Left renal pelvis (tissue), 4 donors: Measurements from ENCODE around the gene CLCN6. TPM values are rescaled to one million over a fixed set of nuclear protein-coding genes. Genes with fewer than 3 reads are reported as not detected.

Experiments used
- DNase-seq, 4 donors: peaks; one replicate each; pipeline ENCODE4 v3.0.0-alpha.2; 2013; ENCODE audit warnings: low read depth in 4 of 4, low spot score in 3 of 4
- polyA plus RNA-seq, 4 donors: library from polyadenylated mRNA; unstranded; fragments of 120-200 nt; gene quantifications; one replicate each; pipeline ENCODE4 v1.2.1, GENCODE V29; 2013; ENCODE audit not compliant: insufficient read length in 4 of 4

CLCN6 gene
- 10 to 100 TPM; 13.8 to 28.3 (median 18.6) TPM for polyA plus RNA-seq

GRCh38 chr1:11805422-11806306 lies at the start of gene CLCN6, which contains the start of gene MTHFR:
CLCN6 (plus strand) TSS chr1:11806191; CDS start chr1:11806263, 72 bp downstream.
MTHFR (minus strand) TSS chr1:11805964; CDS start chr1:11803116, 2,848 bp downstream.
- DNase-seq = peak; percentile 97 to 98 (median 97)

- no peak for DNase-seq
Observed at GRCh38 chr1:11757047-11757446, 48.9 kb upstream of the CLCN6 start.

- no peak for DNase-seq
Observed at GRCh38 chr1:11759791-11760190, 46.2 kb upstream of the CLCN6 start.

GRCh38 chr1:11761285-11761684 lies 44.7 kb upstream of the CLCN6 start:
- DNase-seq = no peak

GRCh38 chr1:11761988-11762406 lies 44.0 kb upstream of the CLCN6 start, which contains the start of gene C1orf167:
C1orf167 (plus strand) TSS chr1:11762193; CDS start chr1:11764401, 2,208 bp downstream.
- DNase-seq = no peak

GRCh38 chr1:11764115-11764514 lies 41.9 kb upstream of the CLCN6 start:
- no peak for DNase-seq

GRCh38 chr1:11764519-11764918 lies 41.5 kb upstream of the CLCN6 start:
- no peak for DNase-seq

GRCh38 chr1:11765661-11766428 lies 40.1 kb upstream of the CLCN6 start:
- no peak for DNase-seq

GRCh38 chr1:11766429-11766776 lies 39.6 kb upstream of the CLCN6 start:
- no peak for DNase-seq

- no peak for DNase-seq
Observed at GRCh38 chr1:11767922-11768704, 37.9 kb upstream of the CLCN6 start.

GRCh38 chr1:11768821-11769220 lies 37.2 kb upstream of the CLCN6 start:
- DNase-seq = no peak

GRCh38 chr1:11769274-11769673 lies 36.7 kb upstream of the CLCN6 start:
- DNase-seq = no peak

- no peak for DNase-seq
Observed at GRCh38 chr1:11770011-11770410, 36.0 kb upstream of the CLCN6 start.

- DNase-seq = no peak
Observed at GRCh38 chr1:11771481-11772043, 34.4 kb upstream of the CLCN6 start.

GRCh38 chr1:11772458-11772857 lies 33.5 kb upstream of the CLCN6 start:
- no peak for DNase-seq

- DNase-seq = no peak
Observed at GRCh38 chr1:11774753-11775152, 31.2 kb upstream of the CLCN6 start.

- no peak for DNase-seq
Observed at GRCh38 chr1:11777658-11778322, 28.2 kb upstream of the CLCN6 start.

- DNase-seq = no peak
Observed at GRCh38 chr1:11778336-11778735, 27.7 kb upstream of the CLCN6 start.

GRCh38 chr1:11778844-11779623 lies 27.0 kb upstream of the CLCN6 start:
- no peak for DNase-seq
